Activated CD8-positive, alpha-beta memory T cell treated with anti-CD3 and anti-CD28 coated beads, Interleukin-2, amount 50 U/mL, for 1 hour (primary cell): ENCODE results near the gene CENPK.
A peak's percentile ranks its signal among the peaks of the same experiment; 100 is the strongest.
"Not testable (repeated sequence)": the region's sequence is repeated elsewhere in the genome, so short reads cannot be mapped to it uniquely, and the experiment has no call there.

Source experiments
- DNase-seq: peaks from one replicate; pipeline ENCODE4 v3.0.0-alpha.2; 2020; ENCODE audit errors: extremely low read depth

Gene CENPK

GRCh38 chr5:65508978-65509377, 54.0 kb downstream of the CENPK start:
- no peak for DNase-seq

DNA sequence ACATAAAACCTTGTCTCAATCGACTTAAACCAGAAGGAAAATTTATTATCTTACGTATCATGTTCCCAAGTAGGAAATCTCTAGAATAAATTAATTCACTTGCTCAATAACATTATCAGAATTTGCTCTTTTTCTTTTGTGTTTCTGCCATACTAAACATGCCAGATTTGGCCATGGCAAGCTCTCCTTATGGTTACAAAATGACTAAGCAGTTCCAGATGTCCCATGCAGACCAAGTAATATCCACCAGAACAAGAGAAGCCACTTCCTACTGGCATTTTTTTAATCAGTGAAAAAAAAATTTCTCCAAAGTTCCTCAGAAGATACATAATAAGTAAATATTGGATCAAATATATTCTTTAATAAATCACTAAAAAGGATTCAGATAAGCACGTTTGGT, 56.0 kb downstream of the CENPK start:
- no peak for DNase-seq

DNA sequence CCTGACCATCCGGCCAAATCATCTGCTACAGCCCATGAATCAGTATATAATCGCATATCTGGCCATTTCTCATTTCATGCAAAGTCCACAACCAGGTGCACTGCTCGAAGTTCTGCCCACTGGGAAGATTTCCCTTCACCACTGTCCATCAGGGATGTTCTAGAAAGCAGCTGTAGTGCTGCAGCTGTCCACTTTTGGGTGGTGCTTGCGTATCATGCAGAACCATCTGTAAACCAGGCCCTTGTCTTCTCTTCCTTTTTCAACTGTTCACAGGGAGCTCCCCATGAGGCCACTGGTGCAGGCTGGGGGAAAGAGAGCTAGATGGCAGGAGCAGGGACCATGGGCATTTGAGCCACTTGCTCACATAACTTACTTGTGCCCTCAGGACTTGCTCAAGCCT, 73.8 kb downstream of the CENPK start:
- DNase-seq: no peak

GRCh38 chr5:65488038-65488687, 74.8 kb downstream of the CENPK start:
- DNase-seq: not testable (repeated sequence)

DNA sequence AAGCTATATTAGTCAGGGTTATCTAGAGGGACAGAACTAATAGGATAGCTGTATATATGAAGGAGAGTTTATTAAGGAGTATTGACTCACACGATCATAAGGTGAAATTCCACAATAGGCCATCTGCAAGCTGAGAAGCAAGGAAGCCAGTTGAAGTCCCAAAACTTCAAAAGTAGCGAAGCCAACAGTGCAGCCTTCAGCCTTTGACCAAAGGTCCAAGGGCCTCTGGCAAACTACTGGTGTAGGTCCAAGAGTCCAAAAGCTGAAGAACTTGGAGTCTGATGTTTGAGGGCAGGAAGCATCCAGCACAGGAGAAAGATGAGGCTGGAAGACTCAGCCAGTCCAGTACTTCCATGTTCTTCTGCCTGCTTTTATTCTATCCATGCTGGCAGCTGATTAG, 76.2 kb downstream of the CENPK start:
- DNase-seq: not testable (repeated sequence)

- DNase-seq: no peak
Measured at GRCh38 chr5:65485405-65485804, 77.6 kb downstream of the CENPK start.

DNA sequence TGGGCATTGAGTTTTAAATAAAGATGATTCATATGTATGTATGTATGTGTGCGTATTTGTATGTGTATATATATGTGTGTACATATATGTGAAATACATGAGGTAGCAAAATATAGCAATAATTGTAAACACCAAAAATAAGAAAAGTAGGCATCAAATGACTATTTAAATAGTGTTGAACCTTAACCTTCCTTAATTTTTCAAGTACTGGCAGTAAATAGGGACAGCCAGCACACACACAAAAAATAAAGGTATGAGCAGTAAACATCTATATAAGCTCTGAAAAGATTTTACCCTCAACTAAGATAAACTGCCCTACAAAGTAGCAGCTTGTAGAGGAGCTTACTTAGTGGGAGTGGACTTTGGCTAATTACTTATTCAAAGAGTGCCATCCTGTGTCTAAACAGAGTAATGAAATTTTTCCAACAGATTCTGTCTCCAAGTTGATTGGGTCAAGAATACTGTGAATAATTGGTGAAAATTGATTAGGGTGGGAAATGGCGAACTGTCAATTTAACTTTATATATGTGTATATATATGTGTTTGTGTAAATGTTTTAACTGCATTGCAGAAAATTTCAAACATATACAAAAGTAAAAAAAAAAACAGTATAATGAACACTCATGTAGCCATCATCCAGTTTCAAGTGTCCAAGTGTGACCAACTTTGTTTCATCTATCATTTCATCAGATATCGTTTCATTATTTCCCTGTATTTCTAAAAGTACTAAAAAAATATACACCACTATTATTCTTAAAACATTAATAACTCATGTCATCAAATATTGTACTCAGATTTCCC, 79.2 kb downstream of the CENPK start:
- DNase-seq: no peak

- DNase-seq: no peak
Measured at GRCh38 chr5:65482736-65483545, 80.0 kb downstream of the CENPK start.

GRCh38 chr5:65482296-65482735, 80.7 kb downstream of the CENPK start:
- no peak for DNase-seq

GRCh38 chr5:65481635-65482295, 81.2 kb downstream of the CENPK start, which contains the start of gene ADAMTS6:
TSS of gene ADAMTS6 (minus strand) at chr5:65481920. CDS start at chr5:65473673, 8,247 bp downstream.
- peak; percentile 74 for DNase-seq

- no peak for DNase-seq
Measured at GRCh38 chr5:65481171-65481581, 81.8 kb downstream of the CENPK start.

GRCh38 chr5:65480306-65480865, 82.6 kb downstream of the CENPK start:
- DNase-seq: no peak

DNA sequence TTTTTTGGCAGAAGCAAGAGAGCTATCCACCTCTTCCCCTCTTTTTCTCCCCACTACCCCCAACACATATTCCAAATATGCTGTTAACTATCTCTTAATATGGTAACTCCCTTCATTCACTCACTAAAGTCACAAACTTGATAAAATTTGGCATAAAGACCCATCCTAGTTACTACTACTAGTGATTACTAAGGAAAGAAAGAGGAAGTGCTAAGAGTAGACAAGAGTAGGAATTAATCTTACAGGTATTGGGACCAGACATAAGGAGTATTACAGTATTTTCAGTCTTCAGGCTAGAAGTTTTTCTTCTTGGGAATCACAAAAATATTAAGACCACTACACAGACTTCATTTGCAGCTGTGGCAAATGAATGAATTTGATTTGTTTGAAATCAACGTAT, 83.4 kb downstream of the CENPK start:
- DNase-seq: no peak

DNA sequence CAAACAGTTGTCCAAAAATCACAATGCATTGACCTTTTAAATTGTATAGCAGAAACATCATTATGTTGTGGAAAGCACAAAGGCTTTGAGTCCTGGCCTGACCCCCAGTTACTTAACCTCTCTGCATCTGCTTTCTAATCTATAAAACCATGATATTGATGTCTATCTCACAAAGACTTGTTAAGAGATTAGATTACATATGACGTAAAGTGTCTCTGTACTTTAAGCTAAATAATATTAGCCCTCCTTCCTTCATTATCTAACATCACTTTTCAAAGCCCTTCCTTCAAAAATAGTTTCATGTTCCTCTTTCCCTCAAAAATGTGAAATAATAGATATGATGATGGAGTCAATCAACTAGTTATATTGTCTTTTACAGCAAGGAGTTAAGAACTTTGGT, 84.6 kb downstream of the CENPK start:
- no peak for DNase-seq

DNA sequence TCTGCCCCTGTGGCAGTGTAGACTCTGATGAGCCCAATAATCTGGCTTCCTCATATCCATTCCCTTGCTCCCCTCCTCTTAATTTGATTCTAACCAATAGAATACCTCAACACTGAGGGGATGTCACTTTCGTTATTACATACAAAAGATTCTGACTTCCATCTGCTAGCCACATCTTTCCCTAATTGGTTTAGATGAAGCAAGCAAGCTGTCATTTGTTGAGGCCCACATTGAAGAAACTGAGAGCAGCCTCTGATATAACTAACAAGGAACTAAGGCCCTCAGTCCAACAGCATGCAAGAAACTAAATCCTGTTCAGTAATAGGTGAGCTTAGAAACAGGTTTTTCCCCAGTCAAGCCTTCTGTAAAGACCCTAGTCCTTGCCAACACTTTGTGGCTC, 87.1 kb downstream of the CENPK start:
- DNase-seq: no peak

GRCh38 chr5:65475336-65475735, 87.6 kb downstream of the CENPK start:
- no peak for DNase-seq

DNA sequence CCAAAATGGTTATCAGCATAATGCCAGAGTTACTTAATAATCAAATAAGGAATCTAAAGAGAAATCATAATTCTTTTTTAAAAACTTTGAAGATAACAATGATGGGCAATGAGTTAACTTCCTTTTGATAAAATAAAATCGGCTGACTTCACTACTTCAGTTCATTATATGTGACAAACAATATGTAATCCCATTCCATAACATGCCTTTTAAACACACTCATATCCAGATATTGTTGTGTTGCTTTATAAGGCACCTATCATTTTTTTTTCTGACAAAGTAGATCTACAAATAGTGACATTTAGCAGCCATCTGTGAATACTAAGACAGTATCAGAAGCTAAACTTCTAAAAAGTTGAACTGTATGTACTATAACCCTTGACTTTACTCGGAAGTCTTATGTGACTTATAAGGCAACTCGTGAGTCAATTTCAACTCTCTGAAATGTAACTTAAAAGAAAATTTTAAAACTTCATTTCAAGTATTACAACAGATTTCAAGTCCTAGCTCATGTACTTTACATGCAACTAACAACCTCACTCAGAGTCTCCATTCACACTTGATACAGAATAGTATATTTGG, 88.7 kb downstream of the CENPK start:
- no peak for DNase-seq

DNA sequence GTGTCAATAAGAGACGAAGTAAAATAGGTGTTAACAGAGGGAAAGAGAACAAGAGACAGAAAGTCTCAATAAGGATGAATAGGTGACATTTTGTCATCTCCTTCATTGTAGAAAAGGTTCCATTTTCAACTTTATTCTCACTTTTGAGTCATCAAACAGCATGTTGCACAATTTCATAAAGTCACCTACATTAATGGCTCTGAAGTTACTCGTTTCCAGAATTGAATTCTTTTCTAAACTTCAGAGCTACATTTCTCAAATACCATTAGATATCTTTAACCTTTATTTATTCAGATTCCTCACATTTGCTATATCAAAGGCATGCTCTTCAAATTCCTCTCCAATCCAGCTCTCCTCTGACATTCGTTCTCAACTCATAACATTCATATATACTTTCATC, 94.3 kb downstream of the CENPK start:
- no peak for DNase-seq
